HCEC 1CT (cell line): ENCODE data around the gene C14orf180.

Experiments used
- DNase-seq: peaks from one replicate; pipeline ENCODE4 v3.0.0-alpha.2; 2017

C14orf180 gene

GRCh38 chr14:104561632-104562495, 17.7 kb upstream of the C14orf180 start:
- no peak for DNase-seq

- no peak for DNase-seq
Measured at GRCh38 chr14:104562606-104563005, 17.0 kb upstream of the C14orf180 start.

DNA sequence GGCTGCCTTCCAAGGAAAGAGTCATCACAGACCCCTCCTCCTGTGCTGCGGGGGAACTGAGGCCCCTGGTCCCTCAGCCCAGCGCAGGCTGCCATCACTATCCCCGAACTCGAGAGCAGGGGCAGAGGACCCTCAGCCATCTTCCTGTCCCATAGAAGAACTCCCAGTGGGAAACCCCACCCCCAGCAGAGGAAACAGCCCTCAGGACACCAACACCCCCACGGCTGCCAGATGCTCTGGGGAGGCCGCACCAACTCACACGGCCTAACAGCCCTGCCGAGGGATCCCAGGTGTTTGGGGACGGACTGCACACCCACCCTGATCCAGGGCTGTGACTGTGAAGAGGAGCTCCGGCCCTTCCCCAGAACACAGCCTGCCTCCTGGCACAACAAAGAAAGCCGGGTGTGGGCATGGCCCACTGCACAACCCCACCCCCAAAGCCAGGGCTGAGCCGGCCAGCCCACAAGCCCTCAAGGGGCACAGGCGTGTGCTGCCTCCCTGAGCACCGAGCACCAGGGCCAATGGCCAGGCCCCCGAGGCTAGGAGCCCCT, 16.3 kb upstream of the C14orf180 start:
- DNase-seq: no peak

- DNase-seq: peak; percentile 24
Measured at GRCh38 chr14:104563742-104564615, 15.6 kb upstream of the C14orf180 start.

- DNase-seq: no peak
Measured at GRCh38 chr14:104564744-104565679, 14.6 kb upstream of the C14orf180 start.

DNA sequence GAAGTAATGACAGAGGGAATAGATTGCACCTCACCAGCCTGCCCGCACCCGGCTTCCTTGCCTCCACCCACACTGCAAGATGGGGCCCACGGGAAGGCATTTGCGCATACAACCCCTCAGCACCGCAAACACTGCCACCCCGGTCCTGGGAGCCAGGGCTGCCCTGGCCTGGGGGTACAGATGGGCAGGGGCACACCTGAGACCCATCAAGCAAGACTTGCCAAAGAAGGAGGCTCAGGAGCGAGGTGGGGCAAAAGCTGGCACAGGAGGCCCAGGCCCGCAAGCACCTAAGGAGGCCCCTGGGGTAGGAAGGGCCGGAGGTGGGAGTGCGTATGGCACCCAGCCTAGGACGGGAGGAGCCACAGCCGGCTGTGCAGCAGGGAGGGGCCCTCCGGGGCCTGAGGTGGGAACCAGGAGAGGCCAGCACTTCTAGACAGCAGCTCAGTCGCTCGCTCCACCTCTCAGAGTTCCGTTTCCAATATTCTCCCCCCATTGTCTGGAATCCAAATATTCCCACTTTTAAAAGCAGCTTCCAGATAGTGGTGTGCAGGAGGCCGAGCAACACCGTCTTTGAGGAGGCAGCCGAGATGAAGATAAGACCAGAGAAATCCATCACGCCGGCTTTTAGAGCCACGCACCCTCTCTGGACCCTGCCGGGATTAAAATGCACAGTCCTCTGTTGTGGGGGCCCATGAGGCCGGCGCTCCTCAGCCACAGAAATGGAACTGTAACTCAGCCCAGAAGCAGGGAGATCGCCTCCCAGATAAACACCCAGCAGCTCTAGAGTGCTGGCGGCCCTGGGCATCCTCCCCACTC, 12.2 kb upstream of the C14orf180 start:
- no peak for DNase-seq

- DNase-seq: no peak
Measured at GRCh38 chr14:104567957-104568225, 11.7 kb upstream of the C14orf180 start.

DNA sequence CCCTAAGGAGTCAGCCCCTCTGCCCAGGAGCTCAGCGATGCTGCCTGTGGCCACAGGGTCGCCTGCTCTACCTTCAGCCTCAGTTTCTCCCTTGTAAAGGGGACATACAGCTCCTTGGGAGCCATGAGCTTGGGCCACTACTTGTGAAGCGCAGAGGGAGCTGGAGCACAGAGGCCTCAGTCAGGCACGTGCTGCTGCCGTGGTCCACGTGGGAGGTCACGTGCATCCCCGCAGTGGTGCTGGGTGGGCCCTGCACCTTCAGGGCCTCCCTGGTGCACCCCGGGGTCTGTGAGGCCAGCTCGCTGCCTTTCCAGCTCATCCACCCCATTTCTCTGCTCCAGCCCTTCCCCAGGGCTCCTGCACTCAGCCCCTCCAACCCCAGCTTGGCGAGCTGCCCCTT, 10.9 kb upstream of the C14orf180 start:
- no peak for DNase-seq

- no peak for DNase-seq
Measured at GRCh38 chr14:104569435-104569834, 10.1 kb upstream of the C14orf180 start.

GRCh38 chr14:104571246-104571645, 8.3 kb upstream of the C14orf180 start:
- no peak for DNase-seq

GRCh38 chr14:104572024-104572626, 7.4 kb upstream of the C14orf180 start:
- no peak for DNase-seq

GRCh38 chr14:104572668-104573067, 6.9 kb upstream of the C14orf180 start:
- no peak for DNase-seq

DNA sequence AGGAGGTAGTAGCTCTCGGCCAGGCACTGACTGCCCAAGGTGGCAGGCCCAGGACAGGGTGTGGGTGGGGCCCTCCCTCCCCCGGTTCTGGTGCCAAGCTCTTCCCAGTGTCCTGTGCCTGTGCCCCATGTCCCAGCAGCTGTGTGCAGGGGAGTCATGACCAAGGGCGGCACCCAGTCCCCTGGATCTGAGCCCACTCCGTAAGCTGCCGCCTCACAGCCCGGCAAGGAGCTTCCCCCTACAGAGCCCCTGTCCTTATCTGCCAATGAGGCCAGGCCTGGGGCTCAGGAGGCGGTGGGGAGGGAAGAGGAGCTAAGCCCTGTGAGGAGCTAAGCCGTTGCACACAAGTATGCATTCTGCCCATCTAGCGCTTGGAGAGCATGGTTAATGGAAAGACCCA, 5.6 kb upstream of the C14orf180 start:
- no peak for DNase-seq

- no peak for DNase-seq
Measured at GRCh38 chr14:104574536-104574935, 5.0 kb upstream of the C14orf180 start.

DNA sequence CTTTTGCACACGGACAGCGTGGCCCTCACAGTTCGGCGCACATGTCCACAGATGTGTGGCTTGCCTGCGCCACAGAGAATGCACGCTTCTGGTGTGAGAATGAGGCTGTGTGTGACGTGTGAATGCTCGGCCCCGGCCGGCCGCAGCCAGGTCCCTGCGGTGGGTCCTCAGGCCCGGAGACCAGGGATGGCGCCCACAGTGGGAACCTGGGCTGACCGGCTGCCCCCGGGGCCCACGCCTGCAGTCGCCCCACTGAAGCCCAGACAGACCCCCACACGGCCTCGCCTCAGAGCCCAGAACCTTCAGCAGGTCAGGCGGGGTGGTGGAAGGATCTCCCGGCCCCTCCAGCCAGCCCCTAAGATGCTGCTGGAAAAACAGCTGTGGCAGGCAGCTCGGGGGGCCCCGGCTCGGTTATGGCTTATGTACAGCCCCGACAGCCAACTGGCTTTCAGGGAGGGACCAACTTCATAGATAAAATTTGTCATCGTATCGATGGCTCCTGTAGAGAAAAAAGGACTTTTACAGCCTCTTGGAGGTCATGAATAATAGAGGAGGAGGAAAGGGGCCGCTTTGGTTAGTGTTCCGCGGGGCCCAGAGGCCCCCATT, 4.5 kb upstream of the C14orf180 start:
- DNase-seq: no peak

DNA sequence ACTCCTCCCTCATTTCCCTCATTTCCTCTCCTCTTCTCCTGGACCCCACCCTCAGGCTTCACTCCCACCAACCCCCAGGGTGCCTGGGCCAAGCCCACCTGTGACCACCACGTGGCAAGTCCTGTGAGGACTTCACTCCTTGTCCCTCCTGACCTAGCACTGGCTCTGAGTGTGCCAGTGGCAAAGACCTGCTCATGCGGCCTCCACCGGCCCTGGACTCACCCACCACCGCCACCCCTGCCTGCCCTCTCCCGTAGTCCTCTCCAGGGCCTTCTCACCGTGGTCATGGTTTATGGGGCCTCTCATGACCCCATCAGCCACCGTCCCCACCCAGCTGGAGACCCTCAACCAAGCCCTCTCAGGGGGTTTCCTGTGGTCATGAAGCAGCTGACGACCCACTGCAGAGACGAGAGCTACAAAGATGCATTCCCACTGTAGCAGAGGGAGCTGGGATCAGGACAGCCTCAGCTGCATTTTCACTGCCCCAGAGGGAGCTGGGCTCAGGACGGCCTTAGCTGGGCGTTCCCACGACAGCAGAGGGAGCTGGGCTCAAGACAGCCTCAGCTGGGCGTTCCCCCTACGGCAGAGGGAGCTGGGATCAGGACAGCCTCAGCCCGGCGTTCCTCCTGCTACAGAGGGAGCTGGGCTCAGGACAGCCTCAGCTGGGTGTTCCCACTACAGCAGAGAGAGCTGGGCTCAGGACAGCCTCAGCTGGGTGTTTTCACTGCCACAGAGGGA, 3.2 kb upstream of the C14orf180 start:
- DNase-seq: no peak

DNA sequence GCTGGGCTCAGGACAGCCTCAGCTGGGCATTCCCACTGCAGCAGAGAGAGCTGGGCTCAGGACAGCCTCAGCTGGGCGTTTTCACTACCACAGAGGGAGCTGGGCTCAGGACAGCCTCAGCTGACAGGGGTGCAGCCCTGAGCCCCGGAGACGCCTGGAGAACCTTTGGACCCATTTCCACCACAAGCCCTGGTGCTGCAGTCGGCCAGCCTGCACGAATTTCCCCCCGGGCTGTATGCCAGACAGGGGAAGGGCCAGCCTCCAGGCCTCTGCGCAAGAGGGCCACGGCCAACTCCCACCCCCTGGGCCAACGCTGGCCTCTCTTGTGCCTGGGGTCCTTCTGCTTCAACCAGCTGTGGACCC, 2.6 kb upstream of the C14orf180 start:
- DNase-seq: no peak

GRCh38 chr14:104577426-104577825, 2.1 kb upstream of the C14orf180 start:
- no peak for DNase-seq

DNA sequence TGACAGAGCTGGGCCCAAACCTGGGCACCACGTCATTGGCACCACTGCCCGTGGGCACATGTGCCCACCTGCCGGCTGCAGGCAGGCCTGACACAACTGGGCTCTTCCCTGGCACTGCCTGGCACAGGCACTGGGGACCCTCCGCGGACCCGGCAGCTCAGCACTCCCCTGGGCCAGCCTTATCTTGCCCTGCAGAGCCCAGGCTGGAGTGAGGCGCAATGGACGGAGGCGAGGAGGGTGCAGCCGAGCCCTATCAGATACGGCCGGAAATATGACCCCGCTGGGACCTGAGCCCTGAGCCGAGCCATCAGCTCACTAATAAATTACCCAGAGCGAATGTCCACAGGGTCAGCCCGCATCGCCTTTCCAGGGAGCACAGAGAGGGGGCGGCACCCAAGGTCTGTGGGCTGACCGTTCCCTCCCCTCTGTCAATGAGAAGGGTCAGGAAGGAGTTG, 1.7 kb upstream of the C14orf180 start:
- DNase-seq: no peak

GRCh38 chr14:104578321-104578720, 1.2 kb upstream of the C14orf180 start:
- DNase-seq: no peak
